ENCODE data around the gene LONRF2. TPM values are rescaled to one million over a fixed set of nuclear protein-coding genes. Genes with fewer than 3 reads are reported as not detected.

The LONRF2 gene
- total and polyA plus RNA-seq, 2 of the 13 experiments (the other 11 are each of a cell fraction or from before 2014, with no cell fraction given), result not detected

GRCh38 chr2:100236166-100236565 lies 86.1 kb downstream of the LONRF2 start:
- no peak overlapping the region for H3K27ac ChIP-seq (ENCODE audit: extremely low read length, insufficient read depth, low read length)
- no TSS peak for BruUV-seq (replicated peaks)
- FAIRE-seq (no peak), DNase-seq (ENCODE audit: low spot score) (no peak), ATAC-seq (no peak)
- no peaks in the 10 kb centered on the region for H3K4me1 ChIP-seq (ENCODE audit: insufficient read depth, low read length)
- intact Hi-C loops (cut with micrococcal nuclease; ENCODE audit: unreplicated experiment), result no loop called here
- no peaks in the 10 kb centered on the region for H4K20me1 ChIP-seq (ENCODE audit: insufficient read depth, low read length)
- 13% methylated on average over 6 of the region's 6 CpGs for WGBS (ENCODE audit: low lambda C conversion rate)
- no peak overlapping the region for H3K4me3 ChIP-seq (replicated peaks in 1 of 3; ENCODE audit: insufficient read depth in 1 of 3, low read depth in 2 of 3, low read length in 3 of 3)
- H3K4me2 ChIP-seq (ENCODE audit: low read depth, low read length), result no peak overlapping the region
- in situ Hi-C loops (cut with HindIII; ENCODE audit: extremely low pct_ligation_motif_present, low pct_unique_long_range_greater_than_20kb), result no loop called here
- H3K9ac ChIP-seq (ENCODE audit: insufficient read depth, low read depth, low read length), result no peak overlapping the region
- H3K27me3 ChIP-seq (ENCODE audit: control insufficient read depth in 1 of 2, insufficient read depth in 2 of 2, low read length in 2 of 2), result peaks cover 0 to 11% of the 10 kb centered on the region in 2 experiments; a peak in 3 of 5 replicates
- TF ChIP-seq NFE2 (CRISPR knock-in tag; IDR thresholded peaks at IDR 0.05) (no peak), JUN (CRISPR knock-in tag; IDR thresholded peaks at IDR 0.05) (no peak), MYPOP (CRISPR knock-in tag; IDR thresholded peaks at IDR 0.05) (no peak), NFIC (IDR thresholded peaks at IDR 0.05; ENCODE audit: low read length) (no peak), ISX (CRISPR knock-in tag; conservative IDR thresholded peaks at IDR 0.05) (no peak), ZNF274 (CRISPR knock-in tag; IDR thresholded peaks at IDR 0.05) (no peak), RCOR2 (CRISPR knock-in tag; IDR thresholded peaks at IDR 0.05) (no peak), FOSL1 (CRISPR knock-in tag; IDR thresholded peaks at IDR 0.05; ENCODE audit: borderline replicate concordance) (no peak), ZMAT3 (CRISPR knock-in tag; conservative IDR thresholded peaks at IDR 0.05) (no peak), POLR2G (IDR thresholded peaks at IDR 0.05; ENCODE audit: low read depth, low read length) (no peak), ZNF510 (CRISPR knock-in tag; IDR thresholded peaks at IDR 0.05; ENCODE audit: low read depth) (no peak), MTF1 (CRISPR knock-in tag; IDR thresholded peaks at IDR 0.05) (no peak)
- TF ChIP-seq, protein P1, sequence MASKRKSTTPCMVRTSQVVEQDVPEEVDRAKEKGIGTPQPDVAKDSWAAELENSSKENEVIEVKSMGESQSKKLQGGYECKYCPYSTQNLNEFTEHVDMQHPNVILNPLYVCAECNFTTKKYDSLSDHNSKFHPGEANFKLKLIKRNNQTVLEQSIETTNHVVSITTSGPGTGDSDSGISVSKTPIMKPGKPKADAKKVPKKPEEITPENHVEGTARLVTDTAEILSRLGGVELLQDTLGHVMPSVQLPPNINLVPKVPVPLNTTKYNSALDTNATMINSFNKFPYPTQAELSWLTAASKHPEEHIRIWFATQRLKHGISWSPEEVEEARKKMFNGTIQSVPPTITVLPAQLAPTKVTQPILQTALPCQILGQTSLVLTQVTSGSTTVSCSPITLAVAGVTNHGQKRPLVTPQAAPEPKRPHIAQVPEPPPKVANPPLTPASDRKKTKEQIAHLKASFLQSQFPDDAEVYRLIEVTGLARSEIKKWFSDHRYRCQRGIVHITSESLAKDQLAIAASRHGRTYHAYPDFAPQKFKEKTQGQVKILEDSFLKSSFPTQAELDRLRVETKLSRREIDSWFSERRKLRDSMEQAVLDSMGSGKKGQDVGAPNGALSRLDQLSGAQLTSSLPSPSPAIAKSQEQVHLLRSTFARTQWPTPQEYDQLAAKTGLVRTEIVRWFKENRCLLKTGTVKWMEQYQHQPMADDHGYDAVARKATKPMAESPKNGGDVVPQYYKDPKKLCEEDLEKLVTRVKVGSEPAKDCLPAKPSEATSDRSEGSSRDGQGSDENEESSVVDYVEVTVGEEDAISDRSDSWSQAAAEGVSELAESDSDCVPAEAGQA (IDR thresholded peaks at IDR 0.05; ENCODE audit: low read depth), result no peak
- TF ChIP-seq, protein P1 (CRISPR knock-in tag; IDR thresholded peaks at IDR 0.05; ENCODE audit: borderline replicate concordance), result no peak
- TF ChIP-seq, protein P2, sequence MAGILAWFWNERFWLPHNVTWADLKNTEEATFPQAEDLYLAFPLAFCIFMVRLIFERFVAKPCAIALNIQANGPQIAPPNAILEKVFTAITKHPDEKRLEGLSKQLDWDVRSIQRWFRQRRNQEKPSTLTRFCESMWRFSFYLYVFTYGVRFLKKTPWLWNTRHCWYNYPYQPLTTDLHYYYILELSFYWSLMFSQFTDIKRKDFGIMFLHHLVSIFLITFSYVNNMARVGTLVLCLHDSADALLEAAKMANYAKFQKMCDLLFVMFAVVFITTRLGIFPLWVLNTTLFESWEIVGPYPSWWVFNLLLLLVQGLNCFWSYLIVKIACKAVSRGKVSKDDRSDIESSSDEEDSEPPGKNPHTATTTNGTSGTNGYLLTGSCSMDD (CRISPR knock-in tag; IDR thresholded peaks at IDR 0.05), result no peak
- H3K79me2 ChIP-seq (ENCODE audit: insufficient read depth, low read length), result no peaks in the 10 kb centered on the region
- H3K36me3 ChIP-seq (replicated peaks in 1 of 2; ENCODE audit: control insufficient read depth in 1 of 2, insufficient read depth in 2 of 2, low read length in 2 of 2), result no peaks in the 10 kb centered on the region
- no peak overlapping the region for H2AFZ ChIP-seq (ENCODE audit: low read length)
- POLR2A ChIA-PET, result no interaction called here
- CTCF ChIA-PET (ENCODE audit: low intra/inter-chr PET ratio, low total read pairs), result no interaction called here
- no peaks in the 10 kb centered on the region for H3K9me3 ChIP-seq (ENCODE audit: low read length)
